GM04503 (cell line): ENCODE data around the gene SH2B3.
"Not testable (repeated sequence)": the region's sequence is repeated elsewhere in the genome, so short reads cannot be mapped to it uniquely, and the experiment has no call there.

Source experiments
- DNase-seq: peaks from one replicate; pipeline ENCODE4 v3.0.0-alpha.2; 2012; ENCODE audit warnings: low read depth

The SH2B3 gene

DNA sequence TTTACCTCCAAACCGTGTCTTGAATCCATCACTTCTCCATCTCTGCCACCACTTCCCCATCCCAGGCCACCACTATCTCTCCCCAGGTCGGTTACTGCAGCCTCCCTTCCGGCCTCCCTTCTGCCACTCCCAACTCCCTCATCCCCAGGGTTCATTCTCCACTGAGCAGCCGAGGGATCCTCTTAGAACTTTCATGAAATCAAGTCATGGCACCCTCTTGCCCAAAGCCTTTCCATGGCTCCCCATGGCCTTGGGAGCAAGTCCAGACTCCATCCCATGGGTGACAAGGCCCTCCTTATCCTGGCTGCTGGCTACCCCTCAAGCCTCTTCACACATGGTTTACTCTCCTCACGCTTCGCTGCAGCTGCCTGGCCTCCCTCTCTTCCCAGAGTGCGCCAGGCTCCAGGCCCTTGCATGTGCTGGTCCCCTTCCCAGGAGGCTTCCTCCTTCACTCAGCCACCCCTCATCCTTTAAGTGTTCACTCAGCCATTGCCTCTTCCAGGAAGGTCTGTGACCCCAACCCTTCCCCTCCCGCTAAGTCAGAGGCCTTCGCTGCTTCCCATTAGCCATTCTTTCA is 17.9 kb upstream of the SH2B3 start:
- no peak for DNase-seq

DNA sequence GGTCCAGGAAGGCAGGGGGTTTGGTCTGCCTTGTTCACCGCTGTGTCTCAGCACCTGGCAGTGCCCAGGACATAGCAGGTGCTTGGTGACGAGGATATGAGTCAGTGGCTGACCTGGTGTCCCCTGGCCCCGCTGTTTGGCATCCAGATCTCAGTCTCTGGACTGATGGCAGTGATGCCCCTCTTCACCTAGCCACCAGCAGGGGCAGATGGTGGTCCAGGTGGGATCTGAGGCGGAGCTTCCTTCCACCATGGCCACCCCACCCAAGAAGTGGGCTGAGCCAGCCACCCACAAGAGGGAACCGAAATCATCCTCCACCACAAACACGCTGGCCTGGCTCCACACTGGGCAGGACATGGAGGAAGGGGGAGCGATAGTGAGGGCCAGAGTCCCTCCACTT is 16.1 kb upstream of the SH2B3 start:
- DNase-seq = no peak

- no peak for DNase-seq
Measured at GRCh38 chr12:111390910-111391309, 14.8 kb upstream of the SH2B3 start.

DNA sequence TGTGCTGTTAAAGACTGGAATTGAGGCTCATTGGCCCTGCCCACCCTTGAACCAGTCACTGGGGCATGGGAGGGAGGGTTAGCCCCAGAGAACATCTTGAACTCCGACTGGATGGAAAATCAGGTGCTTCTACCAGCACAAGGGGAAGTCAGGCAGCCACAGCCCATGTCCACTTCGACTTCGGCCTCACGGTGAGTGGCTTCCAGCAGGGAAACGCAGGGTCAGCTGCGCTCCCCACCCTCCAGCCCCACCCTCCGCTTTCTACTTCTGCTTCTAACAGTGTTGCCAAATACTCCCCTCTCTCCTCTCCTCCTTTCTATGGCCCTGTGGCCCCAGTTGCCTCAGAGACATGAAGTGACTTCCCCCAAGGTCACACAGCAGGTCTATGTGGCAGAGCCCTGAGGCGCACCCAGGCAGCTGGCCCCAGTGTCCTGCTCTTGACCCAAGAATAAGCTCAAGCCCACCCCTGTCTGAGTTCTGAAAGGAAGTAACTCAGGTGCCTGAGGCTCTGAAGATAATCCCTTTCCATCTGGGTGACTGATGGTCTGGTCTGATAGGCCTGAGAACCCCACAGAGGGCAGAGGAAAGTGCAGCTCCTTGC is 11.9 kb upstream of the SH2B3 start:
- DNase-seq = no peak

GRCh38 chr12:111394480-111394879 is 11.2 kb upstream of the SH2B3 start:
- no peak for DNase-seq

DNA sequence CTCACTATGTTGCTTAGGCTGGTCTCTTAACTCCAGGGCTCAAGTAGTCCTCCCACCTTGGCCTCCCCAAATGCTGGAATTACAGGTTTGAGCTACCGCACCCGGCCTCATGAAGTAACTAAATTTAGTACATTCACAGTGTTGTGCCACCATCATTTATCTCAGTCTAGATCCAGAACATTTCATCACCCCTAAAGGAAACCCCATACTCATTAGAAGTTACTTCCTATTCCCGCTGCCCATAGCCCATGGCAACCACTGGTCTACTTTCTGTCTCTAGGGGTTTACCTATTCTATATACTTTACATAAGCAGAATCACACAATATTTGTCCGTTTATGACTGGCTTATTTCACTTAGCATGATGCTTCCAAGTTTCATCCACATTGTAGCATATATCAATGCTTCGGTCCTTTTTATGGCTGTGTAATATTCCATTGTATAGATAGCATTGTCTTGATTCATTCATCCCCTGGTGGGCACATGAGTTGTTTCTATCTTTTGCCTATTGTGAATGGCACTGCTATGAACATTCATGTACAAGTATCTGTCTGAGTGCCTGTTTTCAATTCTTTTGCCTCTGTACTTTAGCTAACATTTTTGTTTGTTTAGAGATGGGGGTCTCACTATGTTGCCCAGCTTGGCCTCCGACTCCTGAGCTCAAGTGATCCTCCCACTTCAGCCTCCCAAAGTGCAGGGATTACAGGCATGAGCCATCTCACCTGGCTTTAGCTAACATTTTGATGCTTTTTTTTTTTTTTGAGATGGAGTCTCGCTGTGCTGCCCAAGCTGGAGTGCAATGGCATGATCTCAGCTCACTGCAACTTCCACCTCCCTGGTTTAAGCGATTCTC is 10.2 kb upstream of the SH2B3 start:
- no peak for DNase-seq

DNA sequence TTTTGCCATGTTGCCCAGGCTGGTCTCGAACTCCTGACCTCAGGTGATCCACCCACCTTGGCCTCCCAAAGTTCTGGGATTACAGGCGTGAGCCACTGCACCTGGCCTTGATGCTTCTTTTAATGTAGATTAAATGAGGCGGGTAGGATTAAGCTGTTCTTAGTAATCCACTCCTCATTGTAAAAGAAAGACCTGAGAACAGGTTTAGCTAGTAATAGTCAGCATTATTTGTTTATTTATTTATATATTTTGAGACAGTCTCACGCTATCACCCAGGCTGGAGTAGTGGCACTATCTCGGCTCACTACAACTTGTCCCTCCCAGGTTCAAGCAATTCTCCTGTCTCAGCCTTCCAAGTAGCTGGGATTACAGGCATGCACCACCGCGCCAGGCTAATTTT is 9.5 kb upstream of the SH2B3 start:
- DNase-seq = not testable (repeated sequence)

DNA sequence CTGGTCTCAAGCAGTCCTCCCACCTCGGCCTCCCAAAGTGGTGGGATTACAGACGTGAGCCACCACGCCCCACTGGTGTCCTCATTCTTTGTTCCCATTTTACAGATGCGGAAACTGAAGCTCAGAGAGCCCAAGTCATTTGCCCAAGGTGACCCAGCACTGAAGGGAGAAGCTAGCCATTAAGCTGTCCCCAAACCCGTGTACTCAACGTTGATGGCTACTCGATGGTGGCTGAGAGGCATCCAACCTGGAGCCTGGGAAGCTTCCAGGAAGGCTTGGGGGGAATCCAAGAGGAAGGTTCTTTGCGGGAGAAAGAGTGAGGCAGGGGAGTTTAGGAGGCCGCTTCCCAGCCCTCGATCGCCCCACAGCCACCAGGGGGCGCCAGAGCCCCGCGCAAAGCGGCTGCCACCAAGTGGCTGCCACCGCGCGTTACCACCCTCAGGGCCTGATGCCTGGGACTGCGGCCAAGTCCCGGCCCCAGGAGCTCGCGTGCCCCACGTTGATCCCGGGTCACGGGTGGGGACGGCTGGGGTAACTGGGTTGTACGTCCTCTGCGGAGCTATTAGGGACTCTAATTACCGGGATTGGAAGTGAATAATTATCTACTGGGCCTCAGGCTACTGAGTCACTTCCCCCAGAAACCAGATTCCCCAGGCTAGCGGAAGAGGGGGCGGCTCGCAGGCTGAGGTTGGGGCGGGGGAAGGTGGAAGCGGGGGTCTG is 8.8 kb upstream of the SH2B3 start:
- DNase-seq = no peak

DNA sequence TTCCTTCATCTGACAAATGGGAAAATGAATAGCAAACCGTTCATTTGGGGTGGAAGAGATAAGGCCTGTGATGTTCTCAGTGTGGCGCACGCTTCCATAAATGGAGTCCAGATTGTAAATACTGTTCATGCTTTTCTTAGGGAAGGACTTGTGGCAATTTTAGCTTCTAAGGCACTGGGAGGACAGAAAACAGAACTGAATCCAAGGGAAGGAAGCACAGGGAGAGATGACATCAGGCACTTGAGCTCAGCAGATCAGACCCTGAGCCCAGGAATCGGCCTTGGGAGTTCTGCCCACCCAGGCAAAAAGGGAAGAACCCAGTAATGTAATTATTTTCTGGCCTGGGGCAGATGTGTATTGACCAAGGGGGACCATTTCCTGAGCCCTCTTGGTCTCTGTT is 7.2 kb upstream of the SH2B3 start:
- no peak for DNase-seq

DNA sequence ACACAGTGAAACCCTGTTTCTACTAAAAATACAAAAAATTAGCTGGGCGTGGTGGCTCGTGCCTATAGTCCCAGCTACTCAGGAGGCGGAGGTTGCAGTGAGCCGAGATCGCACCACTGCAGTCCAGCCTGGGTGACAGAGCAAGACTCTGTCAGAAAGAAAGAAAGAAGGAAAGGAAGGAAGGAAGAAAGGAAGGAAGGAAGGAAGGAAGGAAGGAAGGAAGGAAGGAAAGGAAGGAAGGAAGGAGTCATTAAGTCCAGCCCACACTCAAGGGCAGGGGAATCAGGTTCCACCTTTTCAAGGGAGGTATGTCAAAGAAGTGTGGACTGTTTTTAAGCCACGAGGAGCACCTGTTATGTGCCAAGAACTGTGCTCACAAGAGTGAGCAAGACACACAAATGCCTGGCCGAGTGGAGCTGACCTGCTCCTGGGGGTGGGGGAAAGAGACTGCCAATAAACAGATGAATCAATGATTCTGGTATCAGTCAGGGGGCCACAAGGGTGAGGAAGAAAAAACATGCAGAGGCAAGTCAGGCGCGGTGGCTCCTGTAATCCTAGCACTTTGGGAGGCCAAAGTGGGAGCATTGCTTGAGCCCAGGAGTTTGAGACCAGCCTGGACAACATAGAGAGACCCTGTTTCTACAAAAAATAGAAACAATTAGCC is 5.8 kb upstream of the SH2B3 start:
- not testable (repeated sequence) for DNase-seq

GRCh38 chr12:111401167-111401605 is 4.5 kb upstream of the SH2B3 start:
- DNase-seq = no peak

DNA sequence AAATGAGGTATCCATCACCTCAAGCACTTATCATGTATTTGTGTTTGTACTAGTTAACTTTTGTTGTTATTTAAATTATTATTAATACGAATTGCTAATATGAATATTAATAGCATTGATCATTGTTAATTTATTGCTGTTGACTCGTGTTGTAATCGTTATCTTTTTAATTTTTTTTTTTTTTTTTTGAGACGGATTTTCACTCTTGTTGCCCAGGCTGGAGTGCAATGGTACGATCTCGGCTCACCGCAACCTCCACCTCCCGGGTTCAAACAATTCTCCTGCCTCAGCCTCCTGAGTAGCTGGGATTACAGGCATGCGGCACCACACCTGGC is 3.3 kb upstream of the SH2B3 start:
- DNase-seq = not testable (repeated sequence)

DNA sequence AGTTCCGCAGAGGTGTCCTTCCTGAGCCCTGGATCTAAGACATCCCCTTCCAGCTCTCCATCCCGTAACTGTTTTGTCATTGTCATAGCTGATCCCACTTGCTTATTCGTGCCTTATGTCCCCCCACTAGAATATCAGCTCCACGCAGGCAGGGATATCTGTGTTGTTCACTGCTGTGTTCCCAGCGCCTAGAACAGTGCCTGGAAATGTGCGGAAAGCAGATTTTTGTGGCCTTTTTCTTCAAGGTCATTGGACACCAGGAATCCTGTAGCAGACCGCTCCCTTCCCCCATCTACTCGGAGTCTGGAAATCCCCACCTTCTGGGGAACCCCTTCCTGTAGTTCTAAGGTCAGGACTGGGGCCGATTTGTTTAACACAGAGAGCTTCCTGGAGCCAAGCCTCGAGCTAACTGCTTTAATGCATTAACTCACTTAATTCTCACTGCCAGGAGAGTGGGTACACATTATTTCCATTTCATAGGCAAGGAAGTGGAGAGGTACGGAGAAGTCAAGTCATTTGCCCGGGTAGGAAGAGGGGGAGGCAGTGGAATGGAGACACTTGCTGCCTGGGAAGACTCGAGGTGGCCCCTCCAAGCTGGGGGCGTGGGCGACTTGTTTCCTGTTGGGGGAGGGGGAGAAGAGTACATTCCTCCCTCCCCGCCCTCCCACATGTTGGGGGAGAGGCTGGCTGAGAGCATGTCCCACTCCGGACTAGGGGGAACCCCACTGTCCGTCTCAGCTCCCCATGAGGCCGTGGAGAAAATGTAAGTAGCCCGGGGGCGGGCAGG is 1.2 kb upstream of the SH2B3 start:
- DNase-seq = no peak

DNA sequence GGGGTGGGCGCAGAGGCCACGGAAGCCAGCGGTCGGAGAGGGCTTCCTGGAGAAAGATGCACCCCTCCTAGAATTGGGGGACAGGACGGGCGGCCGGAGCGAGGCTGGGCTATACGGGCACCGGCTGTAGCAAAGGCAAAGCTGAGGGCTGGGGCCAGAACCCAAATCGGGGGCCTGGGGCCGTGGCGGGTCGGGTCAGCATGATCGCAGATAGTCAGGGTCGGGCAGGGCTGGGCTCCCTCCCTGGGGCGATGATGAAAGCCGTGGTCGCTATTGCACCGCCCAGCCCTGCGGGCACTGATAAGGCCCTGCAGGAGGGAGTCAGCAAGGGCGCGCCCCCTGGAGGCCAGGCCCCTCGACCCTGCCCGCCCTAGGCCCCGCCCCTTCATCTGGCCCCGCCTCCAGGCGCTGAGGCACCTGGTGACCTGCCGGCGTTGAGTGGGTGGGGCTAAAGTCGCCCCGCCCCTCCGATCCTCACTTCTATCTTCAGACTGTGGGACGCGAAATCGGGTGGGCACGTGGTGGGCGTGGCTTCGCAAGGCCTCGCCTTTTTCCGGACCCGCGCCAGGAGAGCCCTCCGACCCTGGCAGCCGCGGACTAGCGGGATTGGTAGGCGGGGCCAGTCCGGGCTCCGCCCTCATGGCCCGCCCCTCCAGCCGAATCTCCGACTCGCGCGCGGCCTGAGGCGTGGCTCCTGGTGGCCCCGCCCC is 419 bp upstream of the SH2B3 start:
- DNase-seq = no peak

GRCh38 chr12:111406474-111407376 is 1.0 kb downstream of the SH2B3 start:
- no peak for DNase-seq

DNA sequence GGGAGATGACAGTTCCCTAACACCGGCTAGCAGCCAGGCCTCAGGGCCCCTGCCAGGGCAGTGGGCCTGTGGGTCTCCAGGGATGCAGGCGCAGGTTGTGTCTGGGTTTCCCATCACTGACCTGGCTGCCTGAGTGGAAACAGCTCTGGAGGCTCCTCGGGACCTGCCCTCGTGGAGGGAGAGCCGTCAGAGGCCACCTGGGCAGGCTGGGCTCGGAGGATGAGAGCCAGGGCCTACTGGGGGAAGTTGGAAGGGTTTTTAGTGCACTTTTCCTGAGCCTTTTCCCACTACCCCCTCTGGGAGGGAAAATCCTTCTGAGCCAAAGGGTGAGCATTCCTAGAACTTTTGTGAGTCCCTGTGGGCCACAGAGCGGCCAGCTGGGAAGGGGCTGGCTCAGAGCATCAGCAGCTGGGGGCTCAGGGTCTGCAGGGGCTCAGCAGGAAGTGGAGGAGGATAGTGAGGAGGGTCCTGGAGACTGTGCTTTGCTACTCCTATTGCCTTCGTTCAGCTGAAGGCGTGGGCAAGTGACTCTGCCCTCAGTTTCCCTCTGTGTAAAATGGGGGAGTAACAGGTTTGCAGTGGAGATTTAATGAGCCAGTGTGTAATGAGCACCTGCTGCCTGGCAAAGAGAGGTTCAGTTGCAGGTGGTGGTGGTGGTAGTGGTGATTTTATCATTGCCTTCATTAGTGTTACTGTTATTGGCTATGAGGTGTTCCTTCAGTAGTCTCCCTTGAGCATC is 1.8 kb downstream of the SH2B3 start:
- DNase-seq = no peak

GRCh38 chr12:111408116-111408440 is 2.4 kb downstream of the SH2B3 start:
- DNase-seq = no peak

- no peak for DNase-seq
Measured at GRCh38 chr12:111408686-111409402, 3.1 kb downstream of the SH2B3 start.

- DNase-seq = no peak
Measured at GRCh38 chr12:111409403-111409779, 3.7 kb downstream of the SH2B3 start.
